ENCODE results near the gene DEPP1. TPM values are rescaled to one million over a fixed set of nuclear protein-coding genes. Genes with fewer than 3 reads are reported as not detected.

DEPP1 gene
- total RNA-seq, 1 donor from 2014 or later = 29.6 TPM

- DNase-seq = no peak
Observed at GRCh38 chr10:44950326-44951225, 28.0 kb downstream of the DEPP1 start.

- DNase-seq = no peak
Observed at GRCh38 chr10:44949915-44950314, 28.7 kb downstream of the DEPP1 start.

GRCh38 chr10:44949127-44949802 lies 29.3 kb downstream of the DEPP1 start:
- no peak for DNase-seq

GRCh38 chr10:44948642-44949041 lies 30.0 kb downstream of the DEPP1 start:
- no peak for DNase-seq

GRCh38 chr10:44947371-44948152 lies 31.0 kb downstream of the DEPP1 start:
- DNase-seq = no peak

GRCh38 chr10:44946205-44946604 lies 32.4 kb downstream of the DEPP1 start:
- no peak for DNase-seq

GRCh38 chr10:44944354-44944753 lies 34.3 kb downstream of the DEPP1 start:
- DNase-seq = no peak

GRCh38 chr10:44939691-44940401 lies 38.8 kb downstream of the DEPP1 start:
- no peak for DNase-seq

GRCh38 chr10:44938956-44939355 lies 39.7 kb downstream of the DEPP1 start:
- no peak for DNase-seq

GRCh38 chr10:44937196-44938005 lies 41.2 kb downstream of the DEPP1 start:
- DNase-seq = no peak

- no peak for DNase-seq
Observed at GRCh38 chr10:44936314-44936975, 42.2 kb downstream of the DEPP1 start.

- no peak for DNase-seq
Observed at GRCh38 chr10:44935966-44936295, 42.7 kb downstream of the DEPP1 start.

- peak; percentile 66 for DNase-seq
Observed at GRCh38 chr10:44935201-44935965, 43.2 kb downstream of the DEPP1 start.

GRCh38 chr10:44934416-44935200 lies 44.0 kb downstream of the DEPP1 start:
- no peak for DNase-seq

- no peak for DNase-seq
Observed at GRCh38 chr10:44933451-44934321, 44.9 kb downstream of the DEPP1 start.

- peak; percentile 27 for DNase-seq
Observed at GRCh38 chr10:44932517-44933450, 45.8 kb downstream of the DEPP1 start.
